Sigmoid colon (tissue), 4 donors: Measurements from ENCODE around the gene NOL12.

Experiments
- POLR2A ChIP-seq, 2 donors: fragments of 450-650 bp; IDR thresholded peaks; one replicate each; pipeline ENCODE4 v1.6.1; 2016; ENCODE audit warnings: antibody characterized with exemption in 2 of 2, mild to moderate bottlenecking in 2 of 2, moderate library complexity in 2 of 2
- POLR2AphosphoS5 ChIP-seq, 4 donors: sonication (generic); formaldehyde crosslinking; IDR thresholded peaks; one replicate each; pipeline ENCODE4 v1.6.1; 2017; ENCODE audit warnings: antibody characterized with exemption in 4 of 4
- TF ChIP-seq, protein P1 (sequence below), 4 experiments: fragments of 450-650 bp in 3 of 4; fragments of 200-600 bp in 1 of 4; IDR thresholded peaks; one replicate each; pipeline ENCODE4 v1.5.1; 2016 to 2019; ENCODE audit warnings: antibody characterized with exemption in 4 of 4, mild to moderate bottlenecking in 3 of 4, moderate library complexity in 2 of 4

DNA sequence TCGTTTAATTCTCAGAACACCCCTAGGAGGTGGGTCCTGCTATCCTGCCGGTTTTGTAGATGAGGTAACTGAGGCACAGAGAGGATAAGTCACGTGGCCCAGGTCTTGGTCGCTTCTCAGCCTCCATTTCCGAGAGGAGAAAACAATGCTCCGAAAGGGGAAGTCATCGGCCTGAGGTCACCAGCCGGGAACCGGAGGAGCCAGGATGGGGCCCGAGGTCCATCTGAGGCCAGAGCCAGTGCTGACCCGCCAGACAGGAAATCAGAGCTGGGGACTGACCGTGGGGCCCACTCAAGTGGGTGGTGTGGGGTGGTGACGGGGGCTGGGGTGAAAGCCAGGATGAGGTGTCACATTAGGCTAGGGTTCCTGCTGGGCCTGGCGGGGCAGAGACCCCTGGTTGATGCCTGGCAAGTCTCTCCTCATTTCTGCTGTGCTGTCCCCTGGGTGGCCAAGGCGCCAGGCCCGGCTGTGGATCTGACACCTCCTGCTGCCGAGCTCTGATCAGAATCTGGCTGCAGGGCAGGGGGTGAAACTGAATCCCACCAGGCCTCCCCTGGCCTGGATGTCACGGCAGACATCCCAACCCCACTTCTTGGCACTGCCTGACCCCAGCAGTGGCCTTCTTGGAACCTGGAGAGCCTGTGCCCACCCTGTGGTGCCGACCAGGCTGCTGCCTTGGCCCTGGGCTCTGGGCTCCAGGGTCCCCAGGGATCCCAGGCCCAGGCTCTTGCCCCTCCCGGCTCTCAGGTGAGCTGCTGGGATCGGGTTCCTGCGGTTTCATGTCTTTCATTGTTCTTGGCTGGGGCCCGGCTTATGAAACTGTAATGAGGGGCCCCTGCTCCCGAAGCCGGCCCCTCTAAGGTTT lies 22.7 kb downstream of the NOL12 start:
- no peak for TF ChIP-seq POLR2A (IDR thresholded peaks at IDR 0.05)
- TF ChIP-seq, protein P1, sequence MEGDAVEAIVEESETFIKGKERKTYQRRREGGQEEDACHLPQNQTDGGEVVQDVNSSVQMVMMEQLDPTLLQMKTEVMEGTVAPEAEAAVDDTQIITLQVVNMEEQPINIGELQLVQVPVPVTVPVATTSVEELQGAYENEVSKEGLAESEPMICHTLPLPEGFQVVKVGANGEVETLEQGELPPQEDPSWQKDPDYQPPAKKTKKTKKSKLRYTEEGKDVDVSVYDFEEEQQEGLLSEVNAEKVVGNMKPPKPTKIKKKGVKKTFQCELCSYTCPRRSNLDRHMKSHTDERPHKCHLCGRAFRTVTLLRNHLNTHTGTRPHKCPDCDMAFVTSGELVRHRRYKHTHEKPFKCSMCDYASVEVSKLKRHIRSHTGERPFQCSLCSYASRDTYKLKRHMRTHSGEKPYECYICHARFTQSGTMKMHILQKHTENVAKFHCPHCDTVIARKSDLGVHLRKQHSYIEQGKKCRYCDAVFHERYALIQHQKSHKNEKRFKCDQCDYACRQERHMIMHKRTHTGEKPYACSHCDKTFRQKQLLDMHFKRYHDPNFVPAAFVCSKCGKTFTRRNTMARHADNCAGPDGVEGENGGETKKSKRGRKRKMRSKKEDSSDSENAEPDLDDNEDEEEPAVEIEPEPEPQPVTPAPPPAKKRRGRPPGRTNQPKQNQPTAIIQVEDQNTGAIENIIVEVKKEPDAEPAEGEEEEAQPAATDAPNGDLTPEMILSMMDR (IDR thresholded peaks at IDR 0.05), result no peak
- no peak for TF ChIP-seq POLR2AphosphoS5 (IDR thresholded peaks at IDR 0.05)
